Measurements from ENCODE around the gene ZRANB3. TPM values are rescaled to one million over a fixed set of nuclear protein-coding genes. Genes with fewer than 3 reads are reported as not detected.

Gene ZRANB3
- total and polyA plus RNA-seq, 10 of the 15 experiments (the other 5 are each of a cell fraction or from before 2014, with no cell fraction given), result 5.6 to 11.4 (median 9.9) TPM

- TF ChIP-seq GABPA (IDR thresholded peaks at IDR 0.05; ENCODE audit: low read depth), result no peak
- no peak for TF ChIP-seq RFX5 (IDR thresholded peaks at IDR 0.05; ENCODE audit: low read depth, low read length)
- no peak for TF ChIP-seq WRNIP1 (IDR thresholded peaks at IDR 0.05; ENCODE audit: borderline replicate concordance, low read depth, low read length)
- TF ChIP-seq ELK1 (IDR thresholded peaks at IDR 0.05; ENCODE audit: low read depth, low read length), result no peak
- TF ChIP-seq RCOR1 (conservative IDR thresholded peaks at IDR 0.05; ENCODE audit: low read depth, low read length), result no peak
- TF ChIP-seq PAX5 (IDR thresholded peaks at IDR 0.05; ENCODE audit: borderline replicate concordance, low read depth, low read length), result no peak
- TF ChIP-seq RAD51 (IDR thresholded peaks at IDR 0.05), result no peak
- no peak for TF ChIP-seq STAT3 (IDR thresholded peaks at IDR 0.05; ENCODE audit: low read depth, low read length)
- TF ChIP-seq MAX (IDR thresholded peaks at IDR 0.05; ENCODE audit: low read depth, low read length), result no peak
- TF ChIP-seq MXI1 (IDR thresholded peaks at IDR 0.05; ENCODE audit: low read depth, low read length), result no peak
Observed at GRCh38 chr2:135552887-135553286, 21.9 kb upstream of the ZRANB3 start (continued).

- WGBS (ENCODE audit: insufficient coverage, insufficient replicate concordance, low lambda C conversion rate, missing lambda C conversion rate), result 96% methylated on average over 5 of the region's 5 CpGs
- CTCF ChIA-PET, result interaction anchor here (1.5 kb wide), 1 partner anchor 499 kb away, joined by 4 read pairs; the partner anchor contains the start of gene RAB3GAP1
- no TSS peak for BruUV-seq (replicated peaks)
- H3K4me1 ChIP-seq (ENCODE audit: control insufficient read depth, insufficient read depth, low read length), result no peaks in the 10 kb centered on the region
- no peak overlapping the region for H3K27ac ChIP-seq (ENCODE audit: control insufficient read depth, insufficient read depth)
- 0 out of 4 replicates have a peak, but pooled peaks cover 0 to 2% of the 10 kb centered on the region in 2 experiments for H3K36me3 ChIP-seq (ENCODE audit: control insufficient read depth in 2 of 2, insufficient read depth in 2 of 2, low read length in 1 of 2)
- RAD21 ChIA-PET (ENCODE audit: unreplicated experiment), result interaction anchor here (1.5 kb wide), 1 partner anchor 20 kb away, joined by 4 read pairs; the partner anchor contains the start of genes R3HDM1 and ZRANB3
- no peak for ATAC-seq
- H3K79me2 ChIP-seq (ENCODE audit: control insufficient read depth, insufficient read depth, low read length), result peaks cover 30% of the 10 kb centered on the region
- no peak overlapping the region for H3K4me3 ChIP-seq
- H3K9ac ChIP-seq (ENCODE audit: control insufficient read depth, insufficient read depth, low read length), result no peak overlapping the region
- SMC1A ChIA-PET (ENCODE audit: uncharacterized antibody, unreplicated experiment), result interaction anchor here (1.2 kb wide), 1 partner anchor 252 kb away, joined by 3 read pairs; no protein-coding TSS in a partner anchor
- H4K20me1 ChIP-seq (ENCODE audit: control insufficient read depth, insufficient read depth), result no peaks in the 10 kb centered on the region
- no peaks in the 10 kb centered on the region; the same call in 2 of the 3 replicates for H3K9me3 ChIP-seq (replicated peaks; ENCODE audit: control insufficient read depth, insufficient read depth, low read length)
- H3K27me3 ChIP-seq (replicated peaks in 1 of 2; ENCODE audit: control insufficient read depth in 2 of 2, insufficient read depth in 2 of 2, low read length in 1 of 2), result no peaks in the 10 kb centered on the region
- POLR2A ChIA-PET, result interaction anchor here (0.6 kb wide), 2 partner anchors 14 to 22 kb away, joined by 3 to 6 read pairs; no protein-coding TSS in a partner anchor
- intact Hi-C loops (cut with micrococcal nuclease; ENCODE audit: unreplicated experiment) (no loop called here), in situ Hi-C loops (cut with MboI) (no loop called here)
- no peak overlapping the region for H3K4me2 ChIP-seq (ENCODE audit: control insufficient read depth, insufficient read depth)
- no peak for FAIRE-seq
- DNase-seq (ENCODE audit: low read depth, low spot score), result no peak
- no peak overlapping the region for H2AFZ ChIP-seq (ENCODE audit: control insufficient read depth, low read depth, low read length)
- TF ChIP-seq SUPT20H (IDR thresholded peaks at IDR 0.05; ENCODE audit: borderline replicate concordance, control insufficient read depth, low read depth, low read length), result no peak
- TF ChIP-seq EED (IDR thresholded peaks at IDR 0.05; ENCODE audit: low read depth), result no peak
- no peak for TF ChIP-seq E4F1 (IDR thresholded peaks at IDR 0.05; ENCODE audit: borderline replicate concordance, partially characterized antibody)
- no peak for TF ChIP-seq SMC3 (IDR thresholded peaks at IDR 0.05; ENCODE audit: borderline replicate concordance, low read length)
- no peak for TF ChIP-seq CREM (IDR thresholded peaks at IDR 0.05; ENCODE audit: low read depth)
- no peak for TF ChIP-seq MTA3 (IDR thresholded peaks at IDR 0.05; ENCODE audit: borderline replicate concordance, low read length)
- no peak for TF ChIP-seq NBN (IDR thresholded peaks at IDR 0.05)
- TF ChIP-seq ZBTB11 (CRISPR knock-in tag; IDR thresholded peaks at IDR 0.05), result no peak
Observed at GRCh38 chr2:135551356-135551755, 20.3 kb upstream of the ZRANB3 start.

Measured in GM12878 (cell line).